ENCODE results near the gene TST.
"Not testable (repeated sequence)": the region's sequence is repeated elsewhere in the genome, so short reads cannot be mapped to it uniquely, and the experiment has no call there.

Gene TST

DNA sequence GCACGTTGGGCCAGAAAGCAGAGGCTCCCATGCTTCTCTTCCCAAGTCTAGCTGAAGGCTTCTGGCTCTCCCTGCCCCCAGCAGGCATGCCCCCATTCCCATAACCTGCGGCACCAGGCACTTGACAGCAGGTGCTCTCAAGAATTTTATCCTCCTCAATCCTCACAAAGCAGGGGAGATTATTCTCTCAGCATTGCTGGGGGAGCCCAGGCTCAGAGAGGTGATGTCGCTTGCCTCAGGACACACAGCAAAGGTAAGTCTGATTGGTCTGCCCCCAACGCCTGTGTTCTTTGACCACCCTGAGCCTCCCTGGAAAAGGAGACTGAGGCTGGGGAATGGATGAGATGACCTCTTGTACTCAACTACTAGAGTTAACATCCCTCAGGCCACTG, 4.8 kb downstream of the TST start:
- DNase-seq (ENCODE audit: low spot score): no peak

DNA sequence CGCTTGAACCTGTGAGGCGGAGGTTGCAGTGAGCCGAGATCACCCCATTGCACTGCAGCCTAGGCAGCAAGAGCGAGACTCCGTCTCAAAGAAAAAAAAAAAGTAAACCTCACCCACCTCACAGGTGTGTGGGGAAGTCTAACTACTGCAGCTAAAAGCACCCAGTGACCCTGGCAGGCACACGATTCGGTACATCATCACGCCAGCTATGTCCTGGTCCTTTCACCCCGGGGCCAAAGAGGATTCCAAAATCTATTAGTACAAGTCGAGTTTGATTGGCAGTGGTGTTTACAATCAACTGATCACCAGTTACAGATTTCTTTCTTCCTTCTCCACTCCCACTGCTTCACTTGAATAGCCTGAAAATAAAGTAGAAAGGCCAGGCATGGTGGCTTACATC, 6.3 kb downstream of the TST start:
- no peak for DNase-seq (ENCODE audit: low spot score)

DNA sequence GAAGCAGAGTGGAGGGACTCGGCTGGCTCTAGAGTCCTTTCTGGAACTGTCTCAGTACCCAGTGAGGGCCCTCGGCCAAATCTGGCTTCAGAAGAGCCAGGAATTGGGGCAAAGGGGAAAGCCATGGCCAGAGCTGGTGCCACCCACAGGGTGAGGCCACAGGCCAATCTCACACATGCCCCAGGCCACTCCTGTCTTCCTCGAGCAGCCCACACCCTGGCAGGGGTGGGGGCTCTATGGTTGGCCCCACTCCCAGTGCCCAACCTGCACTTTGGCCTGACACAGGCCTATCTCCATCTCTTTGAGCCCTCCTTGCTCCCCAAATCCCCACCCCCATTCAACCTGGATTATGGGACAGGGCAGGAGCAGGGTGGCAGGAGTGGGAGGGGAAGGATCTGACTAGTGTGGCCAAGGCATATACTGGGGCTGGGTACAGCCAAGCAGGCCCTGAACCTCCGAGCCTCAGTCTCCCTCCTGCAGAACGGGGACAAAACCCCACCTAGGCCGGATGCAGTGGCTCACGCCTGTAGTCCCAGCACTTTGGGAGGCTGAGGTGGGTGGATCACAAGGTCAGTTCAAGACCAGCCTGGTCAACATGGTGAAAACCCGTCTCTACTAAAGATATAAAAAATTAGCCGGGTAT, 6.9 kb downstream of the TST start:
- DNase-seq (ENCODE audit: low spot score): peak; percentile 54

DNA sequence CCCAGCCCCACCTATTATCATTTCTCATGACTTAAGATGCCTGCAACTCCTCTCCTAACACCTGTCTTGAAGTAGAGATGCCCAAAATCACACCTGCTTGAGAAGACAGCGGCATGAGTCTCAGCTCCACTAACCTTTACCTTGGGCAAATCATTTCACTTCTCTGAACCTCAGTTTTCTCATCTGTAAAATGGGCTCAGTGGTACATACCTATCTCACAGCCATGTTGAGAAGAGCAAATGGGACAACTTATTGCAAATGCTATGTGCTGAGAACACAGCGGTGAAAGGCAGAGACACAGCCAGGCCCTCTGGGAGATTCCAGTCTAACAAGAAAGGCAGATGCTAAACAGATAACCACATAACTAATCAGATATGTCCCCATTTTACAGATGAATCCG, 7.8 kb downstream of the TST start:
- no peak for DNase-seq (ENCODE audit: low spot score)

DNA sequence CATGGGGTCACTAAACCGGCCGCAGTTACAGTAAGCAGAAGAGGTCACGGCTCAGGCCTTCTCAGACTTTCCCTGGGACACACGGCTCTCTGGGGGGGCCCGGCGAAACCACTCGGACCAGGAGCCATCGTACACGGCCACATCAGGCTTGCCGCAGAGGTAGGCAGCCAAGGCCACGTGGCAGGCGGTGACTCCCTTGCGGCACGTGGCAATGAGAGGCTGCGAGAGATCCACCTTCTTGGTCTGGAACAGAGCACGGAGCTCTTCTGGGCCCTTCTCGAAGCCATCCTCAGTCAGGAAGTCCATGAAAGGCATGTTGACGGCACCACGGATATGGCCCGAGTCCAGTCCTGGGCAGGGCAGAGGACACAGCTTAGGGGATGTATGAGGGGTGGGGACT, 8.3 kb downstream of the TST start:
- no peak for DNase-seq (ENCODE audit: low spot score)

DNA sequence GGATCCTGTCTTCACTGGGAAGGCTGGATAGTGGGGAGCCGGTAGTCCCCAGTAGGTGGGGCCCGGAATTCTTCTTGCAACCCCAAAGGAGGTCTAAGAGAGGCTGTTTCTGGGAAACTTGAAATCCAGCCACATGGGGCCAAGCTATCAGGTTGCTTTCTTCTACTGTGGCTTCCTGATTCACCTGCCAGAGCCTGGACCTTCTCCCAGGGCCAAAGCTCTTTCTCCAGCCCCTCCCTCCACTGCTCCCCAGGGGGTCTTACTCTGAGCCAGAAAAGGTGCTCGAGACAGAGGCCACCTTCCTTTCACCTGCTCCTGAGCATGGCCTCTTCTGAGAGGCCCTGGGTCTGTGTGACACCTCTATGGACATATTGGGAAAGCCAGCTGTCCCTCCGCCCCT, 9.1 kb downstream of the TST start:
- no peak for DNase-seq (ENCODE audit: low spot score)

DNA sequence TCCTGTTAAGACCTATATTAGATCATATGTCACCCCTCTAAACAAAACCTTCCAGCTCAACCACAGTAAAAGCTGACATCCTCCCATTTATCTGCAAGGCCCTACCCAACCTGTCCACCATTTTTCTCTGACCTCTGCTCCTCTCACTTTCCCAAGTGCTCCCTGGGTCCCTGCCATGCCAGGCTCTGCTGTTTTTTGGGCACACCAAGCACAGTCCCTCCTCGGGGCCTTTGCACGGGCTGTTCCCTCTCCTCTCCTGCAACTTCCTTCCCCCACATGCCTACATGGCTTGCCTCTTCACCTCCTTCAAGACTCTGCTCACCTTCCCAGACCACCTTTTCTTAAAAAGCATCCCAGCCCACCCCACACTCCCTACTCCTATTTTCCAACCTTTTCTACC, 9.8 kb downstream of the TST start:
- DNase-seq (ENCODE audit: low spot score): no peak

DNA sequence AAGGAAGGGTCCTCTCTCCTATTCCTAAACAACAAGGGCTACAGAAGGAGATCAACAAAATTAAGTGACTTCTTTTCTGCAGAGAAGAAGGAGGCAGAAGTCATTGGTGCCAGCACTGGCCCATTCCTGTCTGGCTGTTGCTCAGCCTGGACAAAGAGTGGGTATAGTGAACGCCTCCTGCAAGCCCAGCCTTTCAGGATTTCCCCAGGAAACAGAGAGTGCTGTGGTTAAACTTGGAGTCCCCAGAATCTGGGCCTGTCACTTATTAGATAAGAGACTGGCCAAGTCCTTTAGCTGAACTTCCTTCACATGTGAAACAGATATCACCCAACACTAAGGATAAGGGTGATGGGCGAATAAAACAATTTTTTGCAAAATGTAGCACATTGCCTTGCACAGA, 10.9 kb downstream of the TST start:
- no peak for DNase-seq (ENCODE audit: low spot score)

DNA sequence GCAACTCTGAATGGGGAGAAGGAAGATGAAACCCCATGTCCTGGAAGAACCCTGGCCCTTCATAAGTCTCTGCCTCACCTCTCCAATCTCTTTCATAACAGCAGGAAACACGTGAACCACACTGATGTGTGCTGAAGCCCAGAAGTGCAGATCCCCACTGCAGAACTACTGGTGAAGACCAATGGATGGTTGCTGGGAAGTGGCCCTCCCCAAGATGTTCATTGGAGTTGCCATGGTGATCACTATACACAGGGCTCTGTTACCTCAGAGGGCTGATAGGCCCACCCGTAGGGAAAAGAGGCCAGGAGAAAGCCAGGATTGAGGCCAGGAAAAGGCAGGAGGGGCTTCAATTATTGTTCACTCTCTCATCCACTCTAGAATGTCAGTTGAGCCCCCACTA, 11.6 kb downstream of the TST start:
- no peak for DNase-seq (ENCODE audit: low spot score)

DNA sequence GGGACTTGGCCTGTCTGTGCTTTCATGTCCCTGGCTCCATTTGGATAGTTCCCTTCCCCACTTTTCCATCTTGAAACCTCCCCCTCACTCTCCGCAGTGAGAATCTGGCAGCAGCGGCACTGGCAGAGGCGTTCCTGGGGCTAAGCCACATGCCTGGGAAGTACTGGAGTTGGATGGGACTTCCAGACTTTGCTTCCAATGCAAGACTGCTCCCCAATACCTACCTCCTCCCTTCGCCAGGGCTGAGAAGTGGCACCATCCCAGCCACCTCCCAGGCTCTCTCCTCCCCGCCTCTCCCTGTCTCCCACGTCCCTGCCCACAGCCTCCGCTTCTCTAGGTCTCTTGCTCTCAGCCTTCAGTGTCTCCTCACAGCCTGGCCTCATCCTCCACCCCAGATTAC, 16.6 kb downstream of the TST start:
- peak; percentile 60 for DNase-seq (ENCODE audit: low spot score)

DNA sequence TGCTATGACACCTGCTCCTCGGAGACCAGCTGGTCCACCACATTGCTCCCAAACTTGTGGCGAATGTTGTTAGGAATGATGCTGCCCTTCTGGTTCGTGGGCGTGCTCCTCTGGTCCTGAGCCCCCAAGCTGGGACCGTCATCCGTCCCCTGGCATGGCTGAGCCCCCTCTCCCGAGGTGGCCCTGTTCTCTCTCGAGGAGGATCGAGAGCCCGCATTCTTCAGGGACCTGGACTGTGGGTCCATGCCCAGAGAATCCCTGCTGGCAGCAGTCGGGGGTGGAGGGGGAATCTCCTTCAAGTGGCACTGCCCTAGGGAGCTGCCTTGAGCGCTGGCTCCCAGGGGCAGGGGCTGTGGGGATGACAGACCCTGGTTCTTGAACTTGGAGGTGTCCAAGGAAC, 17.4 kb downstream of the TST start:
- no peak for DNase-seq (ENCODE audit: low spot score)

DNA sequence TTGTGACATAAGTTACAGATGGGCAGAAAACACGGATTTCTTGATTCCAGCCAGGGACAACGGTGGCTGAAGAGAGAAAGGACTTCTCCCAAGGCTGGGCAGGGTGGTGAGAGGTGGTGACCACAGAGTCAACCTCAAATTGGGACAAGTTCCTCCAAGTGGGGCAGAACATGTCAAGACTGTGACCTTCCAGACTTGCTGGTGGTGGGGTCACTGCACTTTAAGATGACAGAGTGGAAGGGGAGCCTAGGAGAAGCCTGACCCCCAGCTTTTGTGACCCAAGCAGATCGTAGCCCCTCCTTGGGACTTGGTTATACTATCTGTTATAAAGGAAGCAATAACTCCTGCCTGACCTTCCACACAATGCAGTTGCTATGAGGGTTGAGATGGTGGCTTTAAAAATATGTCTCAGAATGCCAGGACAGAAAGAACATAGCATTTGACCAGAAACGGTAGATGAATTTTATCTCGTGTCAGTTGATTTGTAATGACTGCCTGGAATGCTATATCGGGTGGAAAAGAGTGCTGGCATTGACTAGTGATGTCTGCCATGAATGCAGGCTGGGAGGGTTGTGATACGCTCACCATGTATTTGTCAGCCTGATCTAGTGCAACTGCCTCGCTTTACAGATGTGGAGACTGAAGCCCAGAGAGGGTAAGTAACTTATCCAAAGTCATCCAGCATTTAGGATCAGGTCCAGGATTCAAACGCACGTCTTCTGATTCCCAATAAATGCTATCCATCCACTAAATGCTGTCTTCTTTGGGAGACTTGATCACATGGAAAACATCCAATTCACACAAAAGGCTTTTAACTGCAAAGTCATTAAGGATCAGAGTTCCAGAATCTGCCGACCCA, 18.3 kb downstream of the TST start:
- DNase-seq (ENCODE audit: low spot score): no peak

DNA sequence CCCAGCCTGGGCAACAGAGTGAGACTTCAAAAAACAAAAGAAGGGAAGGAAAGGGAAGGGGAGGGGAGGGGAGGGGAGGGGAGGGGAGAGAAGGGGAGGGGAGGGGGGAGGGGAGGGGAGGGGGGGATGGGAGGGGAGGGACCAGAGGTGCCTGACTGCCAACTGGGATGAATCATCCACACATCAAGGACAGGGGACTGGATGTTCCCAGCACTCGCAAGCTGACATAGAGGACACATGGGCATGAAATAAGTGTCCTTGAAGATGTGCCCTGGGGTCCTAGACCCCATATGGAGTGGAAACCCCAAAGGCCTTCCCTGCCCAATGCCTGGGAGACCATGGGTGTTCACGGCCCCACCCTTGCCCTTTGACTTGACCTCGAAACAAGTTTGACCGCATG, 19.8 kb downstream of the TST start:
- DNase-seq (ENCODE audit: low spot score): no peak

DNA sequence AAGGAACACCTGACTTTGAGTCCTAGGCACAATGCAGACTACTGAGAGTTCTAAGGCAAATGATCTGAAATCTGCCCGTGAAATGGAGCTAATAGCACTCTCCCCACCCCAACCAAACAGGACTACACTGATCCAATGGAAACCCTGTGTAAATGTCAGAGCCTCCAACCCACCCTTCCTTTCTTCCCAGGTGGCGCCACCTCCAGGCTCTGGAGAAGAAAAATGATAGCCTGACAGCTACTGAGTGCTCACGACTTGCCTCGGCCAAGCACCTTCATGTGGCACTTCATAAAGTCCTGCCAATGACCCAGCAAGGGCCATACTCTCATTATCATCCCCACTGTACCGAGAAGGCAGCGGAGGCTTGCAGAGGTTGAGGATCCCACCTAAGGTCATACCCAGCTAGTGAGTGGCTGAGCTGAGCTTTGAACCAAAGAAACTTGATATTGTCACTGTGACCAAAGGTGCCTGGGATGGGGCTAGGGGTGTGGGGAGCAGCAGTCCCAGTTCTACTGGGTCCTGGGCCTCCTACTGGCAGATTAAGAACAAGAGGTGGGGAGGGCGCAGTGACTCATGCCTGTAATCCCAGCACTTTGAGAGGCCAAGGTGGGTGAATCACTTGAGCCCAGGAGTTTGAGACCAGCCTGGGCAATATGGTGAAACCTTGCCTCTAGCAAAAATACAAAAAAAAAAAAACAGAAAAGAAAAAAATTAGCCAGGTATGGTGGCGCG, 20.5 kb downstream of the TST start:
- no peak for DNase-seq (ENCODE audit: low spot score)

DNA sequence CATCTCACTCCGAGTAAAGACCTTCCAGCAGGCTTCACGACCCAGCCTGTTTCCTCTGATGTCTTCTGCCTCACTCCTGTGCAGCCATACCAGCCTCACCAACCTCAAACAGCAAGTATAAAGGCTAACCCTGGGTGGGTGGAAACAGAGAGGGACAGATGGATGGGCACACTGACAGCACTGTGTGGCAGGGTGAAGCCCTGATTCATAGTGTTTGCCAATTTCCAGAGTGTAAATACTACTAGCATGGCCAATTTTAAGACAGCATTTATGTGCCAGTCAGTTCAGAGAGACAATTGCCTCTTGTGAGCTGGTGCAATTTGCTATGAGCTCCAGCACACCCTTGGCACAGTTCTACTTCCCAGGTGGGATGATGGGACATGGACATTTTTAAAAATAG, 21.5 kb downstream of the TST start:
- DNase-seq (ENCODE audit: low spot score): no peak

DNA sequence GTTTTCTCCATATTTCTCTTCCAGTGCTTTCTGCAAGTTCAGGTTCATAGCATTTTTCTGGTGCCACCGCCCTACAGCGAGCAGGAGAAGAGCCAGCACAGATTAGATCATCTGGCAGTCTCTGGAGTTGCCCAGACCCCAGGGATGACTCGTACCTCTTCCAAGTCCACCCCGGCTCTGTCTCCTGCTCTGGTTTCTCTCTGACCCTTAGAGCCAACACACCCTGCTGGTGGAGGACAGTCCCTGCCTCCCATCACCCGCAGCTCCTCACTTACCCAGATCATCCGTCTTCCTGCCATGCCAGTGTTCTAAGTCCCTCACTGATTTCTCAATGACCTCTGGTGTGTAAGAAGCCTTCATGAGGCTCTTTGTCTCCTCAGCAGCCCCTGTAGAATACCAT, 28.0 kb downstream of the TST start:
- DNase-seq (ENCODE audit: low spot score): no peak

DNA sequence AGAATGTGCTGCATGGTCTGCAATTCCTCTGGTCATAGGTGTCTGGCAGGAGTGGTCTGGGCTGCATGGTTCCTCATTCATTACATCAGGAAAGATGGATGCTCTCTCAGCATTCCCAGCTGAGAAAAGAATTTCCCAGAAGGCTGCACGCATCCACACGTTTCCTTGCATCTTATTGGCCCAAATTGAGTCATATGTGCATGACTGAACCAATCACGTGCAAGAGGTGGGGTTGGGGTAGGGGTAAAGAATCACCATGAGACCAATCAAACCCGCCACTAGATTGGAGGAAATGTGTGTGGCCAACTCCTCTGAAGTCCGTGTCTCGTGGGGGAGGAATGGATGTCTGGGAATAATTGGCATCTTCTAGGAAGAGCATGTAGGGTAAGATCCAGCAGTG, 28.8 kb downstream of the TST start:
- no peak for DNase-seq (ENCODE audit: low spot score)

DNA sequence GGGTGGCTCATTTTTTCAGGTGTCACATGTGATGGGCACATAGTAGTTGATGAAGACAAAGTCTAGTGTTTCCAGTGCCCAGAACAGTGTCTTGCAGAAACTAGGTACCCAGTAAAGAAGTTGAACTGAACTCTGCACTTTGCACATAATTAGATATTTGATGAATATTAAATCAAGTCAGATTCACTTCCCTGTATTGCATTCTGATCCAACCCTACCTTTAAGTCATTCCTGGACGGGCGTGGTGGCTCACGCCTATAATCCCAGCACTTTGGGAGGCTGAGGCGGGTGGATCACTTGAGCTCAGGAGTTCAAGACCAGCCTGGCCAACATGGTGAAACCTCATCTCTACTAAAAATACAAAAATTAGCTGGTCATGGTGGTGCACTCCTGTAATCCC, 30.2 kb downstream of the TST start:
- not testable (repeated sequence) for DNase-seq (ENCODE audit: low spot score)

DNA sequence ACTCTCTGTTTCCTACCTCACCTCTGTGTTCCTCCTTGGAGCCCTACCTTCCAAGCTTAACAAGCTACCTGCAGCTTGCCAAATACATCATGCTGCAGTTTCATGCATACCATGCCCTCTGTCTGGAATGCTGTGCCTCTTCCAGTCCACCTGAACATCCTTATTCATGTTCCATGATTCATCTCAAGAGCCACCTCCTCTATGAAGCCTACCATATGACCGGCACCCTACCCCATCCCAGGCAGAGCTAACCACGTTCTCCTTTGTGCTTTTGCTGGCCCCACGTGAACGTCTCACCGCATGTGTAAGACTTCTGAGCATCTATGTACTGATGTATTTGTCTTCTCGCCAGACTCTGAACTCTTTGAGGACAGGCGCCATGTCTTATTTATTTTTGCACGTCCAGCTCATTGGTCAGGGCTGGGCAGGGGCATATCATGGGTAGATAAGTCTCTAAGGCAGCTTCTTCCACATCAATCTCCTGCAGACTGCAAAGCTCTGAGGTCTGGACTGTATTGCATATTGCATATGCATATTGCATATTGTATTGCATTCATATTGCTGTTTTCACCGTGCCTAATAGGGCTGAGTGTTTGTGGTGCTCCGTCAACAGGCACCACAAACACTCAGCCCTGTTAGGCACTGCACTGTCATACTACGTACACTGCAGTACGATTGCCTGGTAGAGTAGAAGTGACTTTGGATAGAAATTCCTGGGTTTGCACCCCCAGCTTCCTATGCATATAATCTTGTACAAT, 31.0 kb downstream of the TST start:
- no peak for DNase-seq (ENCODE audit: low spot score)

DNA sequence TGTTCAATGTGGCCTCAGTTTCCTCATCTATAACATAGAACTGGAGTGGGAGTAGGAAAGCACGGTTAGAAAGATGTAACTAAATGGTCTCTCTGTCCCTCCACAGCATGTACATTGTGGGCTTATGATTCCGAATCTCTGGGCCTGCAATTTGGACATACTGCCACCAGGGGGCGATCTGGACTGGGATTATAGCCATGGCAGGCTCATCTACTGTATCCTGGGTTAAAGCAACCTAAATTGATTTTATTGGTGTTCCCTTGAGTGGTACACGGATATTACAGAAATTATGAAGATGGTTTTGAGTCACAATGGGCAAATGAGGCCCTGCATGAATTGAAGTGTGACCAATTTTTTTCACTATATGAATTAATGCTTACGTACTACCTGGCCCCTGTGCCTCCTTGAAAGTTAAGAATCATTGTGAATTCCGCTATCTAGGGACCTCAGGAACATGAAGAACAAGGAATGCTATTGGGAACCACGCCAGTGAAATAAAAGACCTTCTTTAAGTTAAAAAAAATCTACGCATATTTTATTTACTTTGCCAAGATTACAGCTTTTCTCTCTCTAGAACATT, 32.9 kb downstream of the TST start:
- DNase-seq (ENCODE audit: low spot score): no peak

DNA sequence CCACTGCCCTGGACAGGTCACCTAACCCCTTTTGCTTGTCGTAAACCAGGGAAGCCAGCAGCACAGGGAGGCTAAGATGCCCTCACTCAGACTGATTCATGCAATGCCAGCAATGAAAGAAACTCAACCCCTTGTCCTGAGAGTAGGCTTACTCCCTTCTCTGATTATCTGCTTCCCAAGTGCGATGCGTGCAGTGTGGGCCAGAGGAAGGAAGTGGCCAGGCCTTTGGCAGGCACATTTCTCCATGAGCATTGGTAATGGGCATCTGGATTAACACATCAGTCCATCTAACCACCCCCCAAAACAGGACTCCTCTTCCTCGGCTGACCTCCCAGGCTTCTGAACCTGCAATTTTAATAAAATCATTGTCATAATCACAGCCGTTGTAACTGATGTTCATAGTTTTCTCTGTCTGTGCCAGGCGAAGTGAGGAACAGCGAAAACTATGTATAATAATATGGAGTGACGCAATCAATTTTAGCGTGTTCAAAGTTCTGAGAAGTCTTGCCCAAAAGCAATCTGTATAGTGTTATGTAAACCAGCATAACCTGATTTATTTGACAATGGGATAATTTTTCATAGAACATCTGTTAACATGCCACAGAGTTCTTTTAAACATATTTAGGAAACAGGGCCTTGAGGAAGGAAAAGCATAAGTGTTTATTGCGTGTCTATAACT, 33.9 kb downstream of the TST start:
- DNase-seq (ENCODE audit: low spot score): no peak

DNA sequence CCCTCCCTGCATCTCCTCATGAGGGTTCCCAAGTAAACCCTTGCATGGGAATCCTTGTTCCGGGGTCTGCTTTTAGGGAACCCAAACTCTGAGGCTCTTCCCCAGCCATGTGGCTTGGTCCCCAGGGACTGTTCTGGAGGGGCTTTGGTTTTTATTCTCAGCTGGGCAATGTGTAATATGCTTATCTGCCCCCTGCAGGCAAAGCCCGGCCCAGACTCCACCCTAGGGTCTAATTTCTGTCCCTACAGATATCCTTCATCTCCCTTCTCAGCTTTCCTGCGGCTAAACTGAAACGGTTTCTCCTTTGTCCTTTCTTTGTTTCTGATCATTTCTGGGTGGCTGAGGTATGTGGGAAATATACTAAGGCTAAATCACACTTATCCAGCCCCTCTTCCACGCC, 37.1 kb downstream of the TST start:
- no peak for DNase-seq (ENCODE audit: low spot score)
